Testis (tissue), 2 donors: ENCODE results near the gene RFXANK.

Experiments used
- POLR2A ChIP-seq: fragments of 450-650 bp; IDR thresholded peaks from one replicate; pipeline ENCODE4 v1.6.1; 2017; ENCODE audit warnings: antibody characterized with exemption, mild to moderate bottlenecking, moderate library complexity
- TF ChIP-seq, protein P1 (sequence below), 3 experiments: fragments of 450-650 bp in 2 of 3; fragments of 200-600 bp in 1 of 3; sonication (generic) in 1 of 3; IDR thresholded peaks; one replicate each; pipeline ENCODE4 v1.5.1; 2016 to 2019; ENCODE audit warnings: antibody characterized with exemption in 3 of 3, mild to moderate bottlenecking in 2 of 3, moderate library complexity in 1 of 3

DNA sequence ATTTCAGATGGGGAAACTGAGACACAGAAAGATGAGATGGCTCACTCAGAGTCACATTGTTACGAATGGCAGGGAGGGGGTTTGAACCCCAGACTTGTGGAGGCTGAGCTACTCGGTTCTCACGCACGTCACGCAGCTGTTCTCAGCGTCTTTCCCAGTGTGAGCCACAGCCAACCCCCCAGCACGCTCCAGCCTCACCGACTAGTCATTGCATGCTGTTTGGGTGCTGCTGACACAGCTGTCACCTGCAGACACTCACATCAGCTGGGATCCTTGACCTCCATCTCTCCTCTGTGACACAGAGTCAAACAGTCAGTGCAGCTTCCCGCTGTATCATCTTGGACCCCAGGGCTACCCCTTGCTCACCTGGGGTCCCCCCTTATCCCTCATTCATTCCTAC, 17.3 kb downstream of the RFXANK start:
- TF ChIP-seq, protein P1, sequence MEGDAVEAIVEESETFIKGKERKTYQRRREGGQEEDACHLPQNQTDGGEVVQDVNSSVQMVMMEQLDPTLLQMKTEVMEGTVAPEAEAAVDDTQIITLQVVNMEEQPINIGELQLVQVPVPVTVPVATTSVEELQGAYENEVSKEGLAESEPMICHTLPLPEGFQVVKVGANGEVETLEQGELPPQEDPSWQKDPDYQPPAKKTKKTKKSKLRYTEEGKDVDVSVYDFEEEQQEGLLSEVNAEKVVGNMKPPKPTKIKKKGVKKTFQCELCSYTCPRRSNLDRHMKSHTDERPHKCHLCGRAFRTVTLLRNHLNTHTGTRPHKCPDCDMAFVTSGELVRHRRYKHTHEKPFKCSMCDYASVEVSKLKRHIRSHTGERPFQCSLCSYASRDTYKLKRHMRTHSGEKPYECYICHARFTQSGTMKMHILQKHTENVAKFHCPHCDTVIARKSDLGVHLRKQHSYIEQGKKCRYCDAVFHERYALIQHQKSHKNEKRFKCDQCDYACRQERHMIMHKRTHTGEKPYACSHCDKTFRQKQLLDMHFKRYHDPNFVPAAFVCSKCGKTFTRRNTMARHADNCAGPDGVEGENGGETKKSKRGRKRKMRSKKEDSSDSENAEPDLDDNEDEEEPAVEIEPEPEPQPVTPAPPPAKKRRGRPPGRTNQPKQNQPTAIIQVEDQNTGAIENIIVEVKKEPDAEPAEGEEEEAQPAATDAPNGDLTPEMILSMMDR (IDR thresholded peaks at IDR 0.05): no peak
- no peak for TF ChIP-seq POLR2A
